ENCODE measurements around the gene OR10G6.

Gene OR10G6

GRCh38 chr11:123979311-123979710 is 15.7 kb downstream of the OR10G6 start:
- no peak for DNase-seq (ENCODE audit: low spot score)
- no peak for TF ChIP-seq CTCF (IDR thresholded peaks at IDR 0.05; ENCODE audit: extremely low read depth, missing control alignments)

GRCh38 chr11:123977731-123978347 is 17.1 kb downstream of the OR10G6 start, which contains the start of gene OR10S1:
Gene OR10S1 (minus strand): TSS chr11:123977781. CDS start chr11:123977664, 117 bp downstream.
- DNase-seq (ENCODE audit: low spot score) = no peak
- no peak for TF ChIP-seq CTCF (IDR thresholded peaks at IDR 0.05; ENCODE audit: extremely low read depth, missing control alignments)

- no peak for TF ChIP-seq CTCF (IDR thresholded peaks at IDR 0.05; ENCODE audit: extremely low read depth, missing control alignments)
- no peak for DNase-seq (ENCODE audit: low spot score)
These were observed 18.0 kb downstream of the OR10G6 start for GRCh38 chr11:123976770-123977560.

DNA sequence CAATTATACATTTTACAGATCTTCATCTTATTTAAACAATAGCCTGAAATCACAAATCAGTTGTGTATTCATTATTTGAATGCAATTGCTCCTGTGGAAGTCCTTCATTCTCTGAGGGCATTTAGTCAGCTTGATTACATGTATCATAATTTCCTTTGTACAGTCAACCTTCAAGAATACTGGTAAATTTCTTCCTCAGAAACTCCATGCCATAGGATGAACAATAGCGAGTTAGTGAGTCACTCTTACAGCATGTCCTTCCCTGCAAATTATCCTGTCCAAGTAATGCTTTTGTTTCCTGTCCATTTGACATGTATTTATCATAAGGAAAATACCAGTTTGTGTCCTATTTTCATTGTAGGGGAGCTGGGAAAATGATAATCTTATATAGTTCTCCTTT is 21.1 kb downstream of the OR10G6 start:
- TF ChIP-seq CTCF (IDR thresholded peaks at IDR 0.05; ENCODE audit: extremely low read depth, missing control alignments) = no peak
- no peak for DNase-seq (ENCODE audit: low spot score)

GRCh38 chr11:123956752-123957151 is 38.2 kb downstream of the OR10G6 start:
- DNase-seq (ENCODE audit: low spot score) = no peak
- no peak for TF ChIP-seq CTCF (IDR thresholded peaks at IDR 0.05; ENCODE audit: extremely low read depth, missing control alignments)

DNA sequence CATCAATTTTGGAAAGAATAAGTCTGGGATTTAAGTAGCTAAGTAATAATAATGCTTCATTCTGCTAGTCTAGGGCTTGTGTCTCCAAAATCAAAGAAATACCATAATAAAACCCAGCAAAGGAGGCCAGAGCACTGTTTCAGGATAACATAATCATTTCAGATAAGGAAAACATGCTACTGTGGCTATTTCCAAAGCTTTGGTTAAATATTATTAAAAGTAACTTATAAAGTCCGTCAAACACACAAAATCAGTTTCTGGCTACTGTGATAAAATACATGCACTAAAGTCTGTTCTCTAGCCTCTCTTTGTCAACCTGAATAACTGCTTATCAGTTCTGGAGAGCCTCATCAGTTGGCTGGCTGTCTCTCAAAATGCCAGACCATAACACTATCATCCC is 49.8 kb downstream of the OR10G6 start:
- DNase-seq (ENCODE audit: low spot score) = no peak
- no peak for TF ChIP-seq CTCF (IDR thresholded peaks at IDR 0.05; ENCODE audit: extremely low read depth, missing control alignments)

Measured in GM20000 (cell line).